GM12878 (cell line): ENCODE data around the gene TTC1. TPM values are rescaled to one million over a fixed set of nuclear protein-coding genes. Genes with fewer than 3 reads are reported as not detected.

Experiments used
- ATAC-seq: fragments of 200-7000 bp; cut with Tn5 transposase; 3 replicates; pipeline ENCODE4 v1.9.1; 2020; ENCODE audit warnings: mild to moderate bottlenecking, moderate library complexity
- BruUV-seq: library from RNA; stranded (reverse); fragments of 400-500 nt; replicated peaks from 2 replicates; lab custom pipeline; 2021; lab: Mats Ljungman, UMichigan
- CTCF ChIA-PET: fragments of 300-600 bp; sonication (Branson Sonifier 250); formaldehyde crosslinking; extraction: SDS; loops from one replicate; lab custom pipeline; 2021; ENCODE audit warnings: inconsistent platforms; lab: Yijun Ruan, JAX
- POLR2A ChIA-PET: fragments of 350-600 bp; formaldehyde crosslinking; extraction: SDS; loops from one replicate; lab custom pipeline; 2021; ENCODE audit warnings: inconsistent platforms; lab: Charles Lee
- RAD21 ChIA-PET: fragments of 300-600 bp; sonication (Branson Sonifier 250); formaldehyde crosslinking; loops from one replicate; lab custom pipeline; 2023; ENCODE audit warnings: antibody characterized with exemption; ENCODE audit not compliant: unreplicated experiment; lab: Charles Lee
- SMC1A ChIA-PET: fragments of 300-600 bp; sonication (Branson Sonifier 250); formaldehyde crosslinking; loops from one replicate; lab custom pipeline; 2023; ENCODE audit not compliant: unreplicated experiment, uncharacterized antibody; lab: Charles Lee
- DNase-seq: peaks from one replicate; pipeline ENCODE4 v3.0.0-alpha.2; 2011; ENCODE audit warnings: low read depth, low spot score
- FAIRE-seq: peaks from 3 replicates; lab custom pipeline; 2011; peaks lifted over from hg19 to GRCh38; lab: Jason Lieb, UNC
- H2AFZ ChIP-seq: 2 replicates; pipeline ENCODE4 v1.6.0; 2011; ENCODE audit warnings: low read depth, low read length, control low read depth; ENCODE audit not compliant: control insufficient read depth
- H3K27ac ChIP-seq: 2 replicates; pipeline ENCODE4 v1.5.1; 2011; ENCODE audit warnings: control low read depth; ENCODE audit not compliant: control insufficient read depth, insufficient read depth
- H3K27me3 ChIP-seq, 2 experiments: replicated peaks in 1 of 2; 2 replicates each; pipeline versions ENCODE4 v1.6.0 to v1.6.1; 2011; ENCODE audit warnings: low read length in 1 of 2; ENCODE audit not compliant: control insufficient read depth in 2 of 2, insufficient read depth in 2 of 2
- H3K36me3 ChIP-seq, 2 experiments: 2 replicates each; pipeline ENCODE4 v1.5.1; 2011; ENCODE audit warnings: low read length in 1 of 2; ENCODE audit not compliant: control insufficient read depth in 2 of 2, insufficient read depth in 2 of 2
- H3K4me1 ChIP-seq: 2 replicates; pipeline ENCODE4 v1.6.1; 2011; ENCODE audit warnings: mild to moderate bottlenecking, low read length, moderate library complexity, mixed read lengths; ENCODE audit not compliant: control insufficient read depth, insufficient read depth
- H3K4me2 ChIP-seq: 2 replicates; pipeline ENCODE4 v1.6.0; 2011; ENCODE audit warnings: control low read depth; ENCODE audit not compliant: control insufficient read depth, insufficient read depth
- H3K4me3 ChIP-seq: fragments of 200-600 bp; sonication (generic); 2 replicates; pipeline ENCODE4 v1.5.1; 2016
- H3K79me2 ChIP-seq: 2 replicates; pipeline ENCODE4 v1.6.0; 2011; ENCODE audit warnings: low read length; ENCODE audit not compliant: control insufficient read depth, insufficient read depth
- H3K9ac ChIP-seq: 2 replicates; pipeline ENCODE4 v1.8.0; 2011; ENCODE audit warnings: low read length, control low read depth, mixed read lengths; ENCODE audit not compliant: control insufficient read depth, insufficient read depth
- H3K9me3 ChIP-seq: replicated peaks from 3 replicates; pipeline ENCODE4 v1.5.1; 2011; ENCODE audit warnings: mild to moderate bottlenecking, low read length; ENCODE audit not compliant: control insufficient read depth, insufficient read depth
- H4K20me1 ChIP-seq: 2 replicates; pipeline ENCODE4 v1.6.0; 2011; ENCODE audit not compliant: control insufficient read depth, insufficient read depth
- CBX3 ChIP-seq: fragments of 200-600 bp; sonication (generic); IDR thresholded peaks from 2 replicates; pipeline ENCODE4 v1.6.1; 2016; ENCODE audit warnings: low read depth, borderline replicate concordance
- CREB1 ChIP-seq: IDR thresholded peaks from 2 replicates; pipeline ENCODE4 v1.6.1; 2012; ENCODE audit warnings: low read depth, mild to moderate bottlenecking, inconsistent platforms
- HDAC2 ChIP-seq: fragments of 200-600 bp; sonication (generic); IDR thresholded peaks from 2 replicates; pipeline ENCODE4 v1.6.1; 2017
- NFYA ChIP-seq: IDR thresholded peaks from 2 replicates; pipeline ENCODE4 v1.6.1; 2011; ENCODE audit warnings: low read depth, mild to moderate bottlenecking, low read length, improper control_type of control experiment, borderline replicate concordance
- PAX8 ChIP-seq: fragments of 450-650 bp; IDR thresholded peaks from 2 replicates; pipeline ENCODE4 v1.6.1; 2017; ENCODE audit warnings: mild to moderate bottlenecking, moderate library complexity
- RAD21 ChIP-seq: IDR thresholded peaks from 2 replicates; pipeline ENCODE4 v1.6.1; 2011; ENCODE audit warnings: mild to moderate bottlenecking, low read depth, low read length, moderate library complexity; ENCODE audit not compliant: insufficient read depth
- RUNX3 ChIP-seq: IDR thresholded peaks from 2 replicates; pipeline ENCODE4 v1.6.1; 2012; ENCODE audit warnings: low read length, inconsistent platforms
- SIX5 ChIP-seq: IDR thresholded peaks from 2 replicates; pipeline ENCODE4 v1.6.1; 2011; ENCODE audit warnings: mild to moderate bottlenecking, low read depth, low read length, moderate library complexity; ENCODE audit not compliant: severe bottlenecking
- SMAD5 ChIP-seq: IDR thresholded peaks from 2 replicates; pipeline ENCODE4 v1.6.1; 2016; ENCODE audit warnings: antibody characterized with exemption, low read depth
- SP1 ChIP-seq: IDR thresholded peaks from one replicate; pipeline ENCODE4 v1.6.1; 2011; ENCODE audit warnings: low read depth, low read length
- TARDBP ChIP-seq: IDR thresholded peaks from 2 replicates; pipeline ENCODE4 v1.6.1; 2016; ENCODE audit warnings: borderline replicate concordance
- TBL1XR1 ChIP-seq: IDR thresholded peaks from 2 replicates; pipeline ENCODE4 v1.6.1; 2012; ENCODE audit warnings: low read depth, low read length, improper control_type of control experiment
- ZSCAN29 ChIP-seq: fragments of 450-650 bp; IDR thresholded peaks from 2 replicates; pipeline ENCODE4 v1.6.1; 2017; ENCODE audit warnings: mild to moderate bottlenecking, moderate library complexity
- WGBS: methylation state at CpG from one replicate; pipeline ENCODE4 v1.1.6; 2016; ENCODE audit warnings: low lambda C conversion rate; ENCODE audit not compliant: insufficient replicate concordance, insufficient coverage; ENCODE audit errors: missing lambda C conversion rate; 5-methylcytosine and 5-hydroxymethylcytosine counted together
- in situ Hi-C: fragments of 300-500 bp; cut with MboI; formaldehyde crosslinking; loops from 9 replicates; pipeline ENCODE4 v1.14.3; 2018; ENCODE audit warnings: mixed read lengths
- intact Hi-C: fragments of 100-400 bp; cut with micrococcal nuclease; formaldehyde crosslinking; loops from one replicate; pipeline ENCODE4 v1.14.2; 2022; ENCODE audit not compliant: unreplicated experiment
- polyA plus RNA-seq, 11 experiments: library from polyadenylated mRNA; depleted of rRNA in 4 of 11; unstranded in 6 of 11; stranded (reverse) in 5 of 11; fragments of >200 nt; fragmentation: Nextera tagmentation in 4 of 11; fragmentation: Illumina TruSeq in 1 of 11; extraction: Ambion mirVana in 4 of 11; extraction: Trizol in 1 of 11; gene quantifications; 1 replicate in 1 of 11; 2 replicates in 10 of 11; pipeline versions ENCODE4 v1.2.1 to v1.2.3, GENCODE V29; 2011 to 2016; ENCODE audit warnings: inconsistent platforms in 2 of 11, missing spikeins in 2 of 11, low read depth in 1 of 11
- total RNA-seq, 4 experiments: library from RNA; depleted of rRNA in 3 of 4; stranded (reverse); fragments of >200 nt in 3 of 4; fragmentation: Illumina TruSeq in 1 of 4; extraction: Trizol in 1 of 4; gene quantifications; 2 replicates each; pipeline versions ENCODE4 v1.2.1 to v1.2.3, GENCODE V29; 2013 to 2021
- TF ChIP-seq, protein P1 (sequence below): IDR thresholded peaks from 2 replicates; pipeline ENCODE4 v1.6.1; 2011; ENCODE audit warnings: mild to moderate bottlenecking, low read depth, low read length, moderate library complexity; ENCODE audit not compliant: insufficient replicate concordance
- TF ChIP-seq, protein P2 (sequence below): fragments of 450-650 bp; IDR thresholded peaks from 2 replicates; pipeline ENCODE4 v1.6.1; 2017; ENCODE audit warnings: mild to moderate bottlenecking
- TF ChIP-seq, protein P3 (sequence below): fragments of 450-650 bp; IDR thresholded peaks from 2 replicates; pipeline ENCODE4 v1.6.1; 2018; ENCODE audit warnings: mild to moderate bottlenecking, low read depth, moderate library complexity; ENCODE audit not compliant: partially characterized antibody
- TF ChIP-seq, protein P4 (sequence below): fragments of 450-650 bp; IDR thresholded peaks from 2 replicates; pipeline ENCODE4 v1.6.1; 2017; ENCODE audit warnings: mild to moderate bottlenecking, moderate library complexity

The TTC1 gene
- total and polyA plus RNA-seq, 10 of the 15 experiments (the other 5 are each of a cell fraction or from before 2014, with no cell fraction given) = 46.6 to 160 (median 92.3) TPM

DNA sequence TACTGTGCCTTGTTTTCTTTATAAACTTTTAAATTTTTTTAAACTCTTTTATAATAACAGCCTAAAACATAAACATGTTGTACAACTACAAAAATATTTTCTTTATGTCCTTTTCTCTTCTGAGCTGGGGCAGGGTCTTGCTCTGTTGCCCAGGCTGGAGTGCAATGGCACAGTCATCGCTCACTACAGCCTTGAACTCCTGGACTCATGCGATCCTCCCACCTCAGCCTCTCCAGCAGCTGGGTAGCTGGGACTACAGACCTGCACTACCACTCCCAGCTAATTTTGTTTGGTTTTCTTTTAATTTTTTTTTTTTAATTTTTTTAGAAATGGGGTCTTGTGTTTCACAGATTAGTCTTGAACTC is 31.5 kb downstream of the TTC1 start:
- no peak for FAIRE-seq
- intact Hi-C loops = no loop called here
- ChIA-PET RAD21 (no interaction called here), POLR2A (no interaction called here), CTCF (interaction anchor here (1.1 kb wide), 1 partner anchor 18 kb away, joined by 3 read pairs; no protein-coding TSS in a partner anchor), SMC1A (no interaction called here)
- Histone ChIP-seq H3K4me2 (no peak overlapping the region), H3K9ac (no peak overlapping the region), H3K4me3 (no peak overlapping the region), H3K27ac (no peak overlapping the region), H3K9me3 (no peaks in the 10 kb centered on the region), H3K79me2 (no peaks in the 10 kb centered on the region), H4K20me1 (no peaks in the 10 kb centered on the region), H3K36me3 (peaks cover 0 to 9% of the 10 kb centered on the region in 2 experiments; a peak in 3 of 4 replicates), H2AFZ (no peak overlapping the region), H3K4me1 (no peaks in the 10 kb centered on the region), H3K27me3 (no peaks in the 10 kb centered on the region)
- no TSS peak for BruUV-seq
- in situ Hi-C loops = no loop called here
- 97% methylated on average over 2 of the region's 2 CpGs for WGBS
- no peak for ATAC-seq
- DNase-seq = no peak
- no peak for TF ChIP-seq TBL1XR1
- TF ChIP-seq ZSCAN29 = no peak
- TF ChIP-seq, protein P1, sequence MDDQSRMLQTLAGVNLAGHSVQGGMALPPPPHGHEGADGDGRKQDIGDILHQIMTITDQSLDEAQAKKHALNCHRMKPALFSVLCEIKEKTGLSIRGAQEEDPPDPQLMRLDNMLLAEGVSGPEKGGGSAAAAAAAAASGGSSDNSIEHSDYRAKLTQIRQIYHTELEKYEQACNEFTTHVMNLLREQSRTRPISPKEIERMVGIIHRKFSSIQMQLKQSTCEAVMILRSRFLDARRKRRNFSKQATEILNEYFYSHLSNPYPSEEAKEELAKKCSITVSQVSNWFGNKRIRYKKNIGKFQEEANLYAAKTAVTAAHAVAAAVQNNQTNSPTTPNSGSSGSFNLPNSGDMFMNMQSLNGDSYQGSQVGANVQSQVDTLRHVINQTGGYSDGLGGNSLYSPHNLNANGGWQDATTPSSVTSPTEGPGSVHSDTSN = no peak
- no peak for TF ChIP-seq NFYA
- TF ChIP-seq CBX3 = no peak
- no peak for TF ChIP-seq SMAD5
- TF ChIP-seq, protein P2, sequence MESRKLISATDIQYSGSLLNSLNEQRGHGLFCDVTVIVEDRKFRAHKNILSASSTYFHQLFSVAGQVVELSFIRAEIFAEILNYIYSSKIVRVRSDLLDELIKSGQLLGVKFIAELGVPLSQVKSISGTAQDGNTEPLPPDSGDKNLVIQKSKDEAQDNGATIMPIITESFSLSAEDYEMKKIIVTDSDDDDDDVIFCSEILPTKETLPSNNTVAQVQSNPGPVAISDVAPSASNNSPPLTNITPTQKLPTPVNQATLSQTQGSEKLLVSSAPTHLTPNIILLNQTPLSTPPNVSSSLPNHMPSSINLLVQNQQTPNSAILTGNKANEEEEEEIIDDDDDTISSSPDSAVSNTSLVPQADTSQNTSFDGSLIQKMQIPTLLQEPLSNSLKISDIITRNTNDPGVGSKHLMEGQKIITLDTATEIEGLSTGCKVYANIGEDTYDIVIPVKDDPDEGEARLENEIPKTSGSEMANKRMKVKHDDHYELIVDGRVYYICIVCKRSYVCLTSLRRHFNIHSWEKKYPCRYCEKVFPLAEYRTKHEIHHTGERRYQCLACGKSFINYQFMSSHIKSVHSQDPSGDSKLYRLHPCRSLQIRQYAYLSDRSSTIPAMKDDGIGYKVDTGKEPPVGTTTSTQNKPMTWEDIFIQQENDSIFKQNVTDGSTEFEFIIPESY = no peak
- TF ChIP-seq, protein P3, sequence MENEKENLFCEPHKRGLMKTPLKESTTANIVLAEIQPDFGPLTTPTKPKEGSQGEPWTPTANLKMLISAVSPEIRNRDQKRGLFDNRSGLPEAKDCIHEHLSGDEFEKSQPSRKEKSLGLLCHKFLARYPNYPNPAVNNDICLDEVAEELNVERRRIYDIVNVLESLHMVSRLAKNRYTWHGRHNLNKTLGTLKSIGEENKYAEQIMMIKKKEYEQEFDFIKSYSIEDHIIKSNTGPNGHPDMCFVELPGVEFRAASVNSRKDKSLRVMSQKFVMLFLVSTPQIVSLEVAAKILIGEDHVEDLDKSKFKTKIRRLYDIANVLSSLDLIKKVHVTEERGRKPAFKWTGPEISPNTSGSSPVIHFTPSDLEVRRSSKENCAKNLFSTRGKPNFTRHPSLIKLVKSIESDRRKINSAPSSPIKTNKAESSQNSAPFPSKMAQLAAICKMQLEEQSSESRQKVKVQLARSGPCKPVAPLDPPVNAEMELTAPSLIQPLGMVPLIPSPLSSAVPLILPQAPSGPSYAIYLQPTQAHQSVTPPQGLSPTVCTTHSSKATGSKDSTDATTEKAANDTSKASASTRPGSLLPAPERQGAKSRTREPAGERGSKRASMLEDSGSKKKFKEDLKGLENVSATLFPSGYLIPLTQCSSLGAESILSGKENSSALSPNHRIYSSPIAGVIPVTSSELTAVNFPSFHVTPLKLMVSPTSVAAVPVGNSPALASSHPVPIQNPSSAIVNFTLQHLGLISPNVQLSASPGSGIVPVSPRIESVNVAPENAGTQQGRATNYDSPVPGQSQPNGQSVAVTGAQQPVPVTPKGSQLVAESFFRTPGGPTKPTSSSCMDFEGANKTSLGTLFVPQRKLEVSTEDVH = no peak
- TF ChIP-seq RUNX3 = no peak
- no peak for TF ChIP-seq CREB1
- no peak for TF ChIP-seq RAD21
- TF ChIP-seq TARDBP = no peak
- TF ChIP-seq, protein P4, sequence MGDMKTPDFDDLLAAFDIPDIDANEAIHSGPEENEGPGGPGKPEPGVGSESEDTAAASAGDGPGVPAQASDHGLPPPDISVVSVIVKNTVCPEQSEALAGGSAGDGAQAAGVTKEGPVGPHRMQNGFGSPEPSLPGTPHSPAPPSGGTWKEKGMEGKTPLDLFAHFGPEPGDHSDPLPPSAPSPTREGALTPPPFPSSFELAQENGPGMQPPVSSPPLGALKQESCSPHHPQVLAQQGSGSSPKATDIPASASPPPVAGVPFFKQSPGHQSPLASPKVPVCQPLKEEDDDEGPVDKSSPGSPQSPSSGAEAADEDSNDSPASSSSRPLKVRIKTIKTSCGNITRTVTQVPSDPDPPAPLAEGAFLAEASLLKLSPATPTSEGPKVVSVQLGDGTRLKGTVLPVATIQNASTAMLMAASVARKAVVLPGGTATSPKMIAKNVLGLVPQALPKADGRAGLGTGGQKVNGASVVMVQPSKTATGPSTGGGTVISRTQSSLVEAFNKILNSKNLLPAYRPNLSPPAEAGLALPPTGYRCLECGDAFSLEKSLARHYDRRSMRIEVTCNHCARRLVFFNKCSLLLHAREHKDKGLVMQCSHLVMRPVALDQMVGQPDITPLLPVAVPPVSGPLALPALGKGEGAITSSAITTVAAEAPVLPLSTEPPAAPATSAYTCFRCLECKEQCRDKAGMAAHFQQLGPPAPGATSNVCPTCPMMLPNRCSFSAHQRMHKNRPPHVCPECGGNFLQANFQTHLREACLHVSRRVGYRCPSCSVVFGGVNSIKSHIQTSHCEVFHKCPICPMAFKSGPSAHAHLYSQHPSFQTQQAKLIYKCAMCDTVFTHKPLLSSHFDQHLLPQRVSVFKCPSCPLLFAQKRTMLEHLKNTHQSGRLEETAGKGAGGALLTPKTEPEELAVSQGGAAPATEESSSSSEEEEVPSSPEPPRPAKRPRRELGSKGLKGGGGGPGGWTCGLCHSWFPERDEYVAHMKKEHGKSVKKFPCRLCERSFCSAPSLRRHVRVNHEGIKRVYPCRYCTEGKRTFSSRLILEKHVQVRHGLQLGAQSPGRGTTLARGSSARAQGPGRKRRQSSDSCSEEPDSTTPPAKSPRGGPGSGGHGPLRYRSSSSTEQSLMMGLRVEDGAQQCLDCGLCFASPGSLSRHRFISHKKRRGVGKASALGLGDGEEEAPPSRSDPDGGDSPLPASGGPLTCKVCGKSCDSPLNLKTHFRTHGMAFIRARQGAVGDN = no peak
- TF ChIP-seq HDAC2 = no peak
- no peak for TF ChIP-seq PAX8
- TF ChIP-seq SIX5 = no peak
- no peak for TF ChIP-seq SP1
